ENCODE results near the gene MN1. TPM values are rescaled to one million over a fixed set of nuclear protein-coding genes. Genes with fewer than 3 reads are reported as not detected.

Gene MN1
- total and polyA plus RNA-seq, 2 donors (not counting 1 experiment from before 2014, with no cell fraction given), result 2.8 to 7.4 TPM

GRCh38 chr22:27772081-27772983 lies 29.2 kb downstream of the MN1 start:
- no peak overlapping the region for H3K4me2 ChIP-seq (ENCODE audit: extremely low read depth, insufficient read depth, low read length)
- H3K36me3 ChIP-seq (ENCODE audit: control insufficient read depth, insufficient read depth, low read length), result no peaks in the 10 kb centered on the region
- no peaks in the 10 kb centered on the region for H4K20me1 ChIP-seq (ENCODE audit: control insufficient read depth, extremely low read depth, insufficient read depth, low read length)
- H3K4me1 ChIP-seq (ENCODE audit: control insufficient read depth, extremely low read depth, insufficient read depth, low read length), result no peaks in the 10 kb centered on the region
- DNase-seq (ENCODE audit: low read depth in 2 of 2), result no peak
- H3K9me3 ChIP-seq (ENCODE audit: control insufficient read depth, insufficient read depth, low read depth, low read length), result no peaks in the 10 kb centered on the region
- H3K79me2 ChIP-seq (ENCODE audit: control insufficient read depth, insufficient read depth, low read length), result no peaks in the 10 kb centered on the region
- no peak overlapping the region for H3K27ac ChIP-seq (ENCODE audit: insufficient read depth, low read length)
- H3K9ac ChIP-seq (ENCODE audit: insufficient read depth, low read length), result no peak overlapping the region
- no peak overlapping the region for H2AFZ ChIP-seq (ENCODE audit: low read length)
- H3K27me3 ChIP-seq (ENCODE audit: control insufficient read depth, insufficient read depth, low read length), result no peaks in the 10 kb centered on the region
- no peak overlapping the region for H3K4me3 ChIP-seq (replicated peaks in 1 of 4; ENCODE audit: control extremely low read depth in 1 of 4, insufficient read depth in 1 of 4, low read depth in 3 of 4, low read length in 4 of 4)
- TF ChIP-seq EZH2 (IDR thresholded peaks at IDR 0.05; ENCODE audit: low read length, missing control alignments), result no peak

- Histone ChIP-seq H3K4me1 (ENCODE audit: control insufficient read depth, extremely low read depth, insufficient read depth, low read length) (no peaks in the 10 kb centered on the region), H4K20me1 (ENCODE audit: control insufficient read depth, extremely low read depth, insufficient read depth, low read length) (no peaks in the 10 kb centered on the region), H3K27me3 (ENCODE audit: control insufficient read depth, insufficient read depth, low read length) (no peaks in the 10 kb centered on the region), H3K27ac (ENCODE audit: insufficient read depth, low read length) (no peak overlapping the region), H2AFZ (ENCODE audit: low read length) (no peak overlapping the region), H3K4me2 (ENCODE audit: extremely low read depth, insufficient read depth, low read length) (no peak overlapping the region), H3K79me2 (ENCODE audit: control insufficient read depth, insufficient read depth, low read length) (no peaks in the 10 kb centered on the region), H3K4me3 (replicated peaks in 1 of 4; ENCODE audit: control extremely low read depth in 1 of 4, insufficient read depth in 1 of 4, low read depth in 3 of 4, low read length in 4 of 4) (no peak overlapping the region), H3K9ac (ENCODE audit: insufficient read depth, low read length) (no peak overlapping the region), H3K9me3 (ENCODE audit: control insufficient read depth, insufficient read depth, low read depth, low read length) (no peaks in the 10 kb centered on the region), H3K36me3 (ENCODE audit: control insufficient read depth, insufficient read depth, low read length) (no peaks in the 10 kb centered on the region)
- TF ChIP-seq CTCF (conservative IDR thresholded peaks at IDR 0.05 in 1 of 2, IDR thresholded peaks at IDR 0.05 in 1 of 2; ENCODE audit: low read depth in 1 of 2, low read length in 2 of 2), result no peak
- no peak for TF ChIP-seq EZH2 (IDR thresholded peaks at IDR 0.05; ENCODE audit: low read length, missing control alignments)
- no peak for DNase-seq (ENCODE audit: low read depth in 2 of 2)
These were observed 29.9 kb downstream of the MN1 start for GRCh38 chr22:27771637-27772036.

GRCh38 chr22:27769012-27769411 lies 32.5 kb downstream of the MN1 start:
- no peak overlapping the region for H3K27ac ChIP-seq (ENCODE audit: insufficient read depth, low read length)
- H3K4me1 ChIP-seq (ENCODE audit: control insufficient read depth, extremely low read depth, insufficient read depth, low read length), result no peaks in the 10 kb centered on the region
- H3K27me3 ChIP-seq (ENCODE audit: control insufficient read depth, insufficient read depth, low read length), result no peaks in the 10 kb centered on the region
- no peaks in the 10 kb centered on the region for H4K20me1 ChIP-seq (ENCODE audit: control insufficient read depth, extremely low read depth, insufficient read depth, low read length)
- no peak overlapping the region for H3K4me3 ChIP-seq (replicated peaks in 1 of 4; ENCODE audit: control extremely low read depth in 1 of 4, insufficient read depth in 1 of 4, low read depth in 3 of 4, low read length in 4 of 4)
- DNase-seq (ENCODE audit: low read depth in 2 of 2), result no peak
- no peaks in the 10 kb centered on the region for H3K36me3 ChIP-seq (ENCODE audit: control insufficient read depth, insufficient read depth, low read length)
- TF ChIP-seq EZH2 (IDR thresholded peaks at IDR 0.05; ENCODE audit: low read length, missing control alignments), result no peak
- no peak for TF ChIP-seq CTCF (conservative IDR thresholded peaks at IDR 0.05 in 1 of 2, IDR thresholded peaks at IDR 0.05 in 1 of 2; ENCODE audit: low read depth in 1 of 2, low read length in 2 of 2)
- H3K79me2 ChIP-seq (ENCODE audit: control insufficient read depth, insufficient read depth, low read length), result no peaks in the 10 kb centered on the region
- no peak overlapping the region for H3K9ac ChIP-seq (ENCODE audit: insufficient read depth, low read length)
- no peaks in the 10 kb centered on the region for H3K9me3 ChIP-seq (ENCODE audit: control insufficient read depth, insufficient read depth, low read depth, low read length)
- H3K4me2 ChIP-seq (ENCODE audit: extremely low read depth, insufficient read depth, low read length), result no peak overlapping the region
- no peak overlapping the region for H2AFZ ChIP-seq (ENCODE audit: low read length)
